Neural crest cell (in vitro differentiated cells): ENCODE results near the gene CORT. TPM values are rescaled to one million over a fixed set of nuclear protein-coding genes. Genes with fewer than 3 reads are reported as not detected.

Source experiments
- DNase-seq: peaks from one replicate; pipeline ENCODE4 v3.0.0; 2021; ENCODE audit warnings: low read depth, mixed read lengths, low spot score
- H3K27ac Mint-ChIP-seq: one replicate; pipeline ENCODE4 v1.8.0; 2021; ENCODE audit warnings: mild to moderate bottlenecking, mixed read lengths; ENCODE audit not compliant: unreplicated experiment
- H3K27me3 Mint-ChIP-seq: 2 replicates; pipeline ENCODE4 v1.8.0; 2021; ENCODE audit warnings: low read depth, mild to moderate bottlenecking, mixed read lengths
- H3K36me3 Mint-ChIP-seq: 2 replicates; pipeline ENCODE4 v1.8.0; 2021; ENCODE audit warnings: low read depth, mild to moderate bottlenecking, mixed read lengths
- H3K4me1 Mint-ChIP-seq: 2 replicates; pipeline ENCODE4 v1.8.0; 2021; ENCODE audit warnings: mixed read lengths
- H3K4me3 Mint-ChIP-seq: one replicate; pipeline ENCODE4 v1.8.0; 2021; ENCODE audit warnings: mild to moderate bottlenecking, mixed read lengths
- H3K9me3 Mint-ChIP-seq: 2 replicates; pipeline ENCODE4 v1.8.0; 2021; ENCODE audit warnings: mixed read lengths
- total RNA-seq: library from RNA; stranded (reverse); gene quantifications from 2 replicates; pipeline ENCODE4 v1.2.1, GENCODE V29; 2021
- TF ChIP-seq, protein P1 (sequence below): fragments of 200-600 bp; sonication (generic); conservative IDR thresholded peaks from 2 replicates; pipeline ENCODE4 v1.5.0; 2021; ENCODE audit warnings: antibody characterized with exemption, mild to moderate bottlenecking

Gene CORT
- total RNA-seq, 1 donor from 2014 or later: 1.2 TPM

- TF ChIP-seq, protein P1, sequence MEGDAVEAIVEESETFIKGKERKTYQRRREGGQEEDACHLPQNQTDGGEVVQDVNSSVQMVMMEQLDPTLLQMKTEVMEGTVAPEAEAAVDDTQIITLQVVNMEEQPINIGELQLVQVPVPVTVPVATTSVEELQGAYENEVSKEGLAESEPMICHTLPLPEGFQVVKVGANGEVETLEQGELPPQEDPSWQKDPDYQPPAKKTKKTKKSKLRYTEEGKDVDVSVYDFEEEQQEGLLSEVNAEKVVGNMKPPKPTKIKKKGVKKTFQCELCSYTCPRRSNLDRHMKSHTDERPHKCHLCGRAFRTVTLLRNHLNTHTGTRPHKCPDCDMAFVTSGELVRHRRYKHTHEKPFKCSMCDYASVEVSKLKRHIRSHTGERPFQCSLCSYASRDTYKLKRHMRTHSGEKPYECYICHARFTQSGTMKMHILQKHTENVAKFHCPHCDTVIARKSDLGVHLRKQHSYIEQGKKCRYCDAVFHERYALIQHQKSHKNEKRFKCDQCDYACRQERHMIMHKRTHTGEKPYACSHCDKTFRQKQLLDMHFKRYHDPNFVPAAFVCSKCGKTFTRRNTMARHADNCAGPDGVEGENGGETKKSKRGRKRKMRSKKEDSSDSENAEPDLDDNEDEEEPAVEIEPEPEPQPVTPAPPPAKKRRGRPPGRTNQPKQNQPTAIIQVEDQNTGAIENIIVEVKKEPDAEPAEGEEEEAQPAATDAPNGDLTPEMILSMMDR: no peak
- Mint-ChIP-seq H3K36me3 (no peaks in the 10 kb centered on the region), H3K4me1 (peaks cover 20% of the 10 kb centered on the region), H3K9me3 (no peaks in the 10 kb centered on the region), H3K27me3 (peaks cover 16% of the 10 kb centered on the region), H3K4me3 (no peak overlapping the region), H3K27ac (no peak overlapping the region)
- DNase-seq: no peak
These were observed 46.1 kb downstream of the CORT start for GRCh38 chr1:10495952-10496351.

GRCh38 chr1:10497109-10497508 lies 47.3 kb downstream of the CORT start:
- Mint-ChIP-seq H3K4me1 (peaks cover 19% of the 10 kb centered on the region), H3K27ac (no peak overlapping the region), H3K36me3 (no peaks in the 10 kb centered on the region), H3K27me3 (peaks cover 16% of the 10 kb centered on the region), H3K9me3 (no peaks in the 10 kb centered on the region), H3K4me3 (no peak overlapping the region)
- no peak for DNase-seq
- TF ChIP-seq, protein P1: no peak

GRCh38 chr1:10498231-10498630 lies 48.4 kb downstream of the CORT start:
- DNase-seq: no peak

More at GRCh38 chr1:10498231-10498630, 48.4 kb downstream of the CORT start:
- H3K4me3 Mint-ChIP-seq: no peak overlapping the region
- H3K36me3 Mint-ChIP-seq: no peaks in the 10 kb centered on the region
- peaks cover 7% of the 10 kb centered on the region for H3K27me3 Mint-ChIP-seq
- no peaks in the 10 kb centered on the region for H3K9me3 Mint-ChIP-seq
- TF ChIP-seq, protein P1: no peak
- no peak overlapping the region for H3K27ac Mint-ChIP-seq
- H3K4me1 Mint-ChIP-seq: peaks cover 19% of the 10 kb centered on the region

Other genes with a start within 250 kb of the CORT start
- 113 and 116 TPM in 2 replicates for gene KIF1B, start 239.5 kb upstream of the CORT start, total RNA-seq
- 484 and 496 TPM in 2 replicates for gene PGD, start 51.0 kb upstream of the CORT start, total RNA-seq
- gene CENPS, start 19.6 kb upstream of the CORT start, total RNA-seq: 25.9 and 26.9 TPM in 2 replicates
- gene DFFA, start 22.5 kb downstream of the CORT start, total RNA-seq: 50.5 and 54.0 TPM in 2 replicates
- gene PEX14, start 24.9 kb downstream of the CORT start, total RNA-seq: 21.5 and 28.0 TPM in 2 replicates